Measurements from ENCODE around the gene SMU1.

GRCh38 chr9:33106827-33107621 lies 30.6 kb upstream of the SMU1 start:
- TF ChIP-seq, protein P1, sequence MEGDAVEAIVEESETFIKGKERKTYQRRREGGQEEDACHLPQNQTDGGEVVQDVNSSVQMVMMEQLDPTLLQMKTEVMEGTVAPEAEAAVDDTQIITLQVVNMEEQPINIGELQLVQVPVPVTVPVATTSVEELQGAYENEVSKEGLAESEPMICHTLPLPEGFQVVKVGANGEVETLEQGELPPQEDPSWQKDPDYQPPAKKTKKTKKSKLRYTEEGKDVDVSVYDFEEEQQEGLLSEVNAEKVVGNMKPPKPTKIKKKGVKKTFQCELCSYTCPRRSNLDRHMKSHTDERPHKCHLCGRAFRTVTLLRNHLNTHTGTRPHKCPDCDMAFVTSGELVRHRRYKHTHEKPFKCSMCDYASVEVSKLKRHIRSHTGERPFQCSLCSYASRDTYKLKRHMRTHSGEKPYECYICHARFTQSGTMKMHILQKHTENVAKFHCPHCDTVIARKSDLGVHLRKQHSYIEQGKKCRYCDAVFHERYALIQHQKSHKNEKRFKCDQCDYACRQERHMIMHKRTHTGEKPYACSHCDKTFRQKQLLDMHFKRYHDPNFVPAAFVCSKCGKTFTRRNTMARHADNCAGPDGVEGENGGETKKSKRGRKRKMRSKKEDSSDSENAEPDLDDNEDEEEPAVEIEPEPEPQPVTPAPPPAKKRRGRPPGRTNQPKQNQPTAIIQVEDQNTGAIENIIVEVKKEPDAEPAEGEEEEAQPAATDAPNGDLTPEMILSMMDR (IDR thresholded peaks at IDR 0.05) = no peak
- TF ChIP-seq POLR2A (IDR thresholded peaks at IDR 0.05) (no peak), POLR2AphosphoS5 (IDR thresholded peaks at IDR 0.05) (no peak)

Data from gastroesophageal sphincter (tissue), 3 donors.